Aorta (tissue), 5 donors: ENCODE results near the gene FANCC. TPM values are rescaled to one million over a fixed set of nuclear protein-coding genes. Genes with fewer than 3 reads are reported as not detected.
"Not testable (repeated sequence)": the region's sequence is repeated elsewhere in the genome, so short reads cannot be mapped to it uniquely, and the experiment has no call there.

Source experiments
- ATAC-seq: fragments of 200-7000 bp; cut with Tn5 transposase; one replicate; pipeline ENCODE4 v1.9.1; 2022; ENCODE audit warnings: moderate library complexity; ENCODE audit not compliant: low FRiP score
- DNase-seq, 2 donors: peaks; one replicate each; pipeline ENCODE4 v3.0.0-alpha.2; 2020
- H3K27ac ChIP-seq, 2 donors: one replicate each; pipeline ENCODE4 v1.5.1; 2013; ENCODE audit warnings: low read length in 2 of 2, mild to moderate bottlenecking in 2 of 2, moderate library complexity in 2 of 2, control low read depth in 1 of 2, inconsistent platforms in 1 of 2, low read depth in 1 of 2
- H3K27me3 ChIP-seq, 2 donors: one replicate each; pipeline ENCODE4 v1.6.1; 2013; ENCODE audit warnings: control low read depth in 1 of 2, low read length in 1 of 2, mild to moderate bottlenecking in 1 of 2, moderate library complexity in 1 of 2; ENCODE audit not compliant: insufficient read depth in 2 of 2, control insufficient read depth in 1 of 2
- H3K36me3 ChIP-seq, 2 donors: one replicate each; pipeline ENCODE4 v1.6.1; 2013; ENCODE audit warnings: control low read depth in 1 of 2, low read length in 1 of 2, mild to moderate bottlenecking in 1 of 2; ENCODE audit not compliant: insufficient read depth in 2 of 2, control insufficient read depth in 1 of 2
- H3K4me1 ChIP-seq, 2 donors: one replicate each; pipeline ENCODE4 v1.6.1; 2013; ENCODE audit warnings: low read length in 2 of 2, control low read depth in 1 of 2, mild to moderate bottlenecking in 1 of 2, moderate library complexity in 1 of 2; ENCODE audit not compliant: insufficient read depth in 2 of 2, control insufficient read depth in 1 of 2
- H3K4me3 ChIP-seq, 2 donors: one replicate each; pipeline ENCODE4 v1.5.1; 2013; ENCODE audit warnings: low read length in 2 of 2, control low read depth in 1 of 2, mild to moderate bottlenecking in 1 of 2
- H3K9me3 ChIP-seq: one replicate; pipeline ENCODE4 v1.6.1; 2013; ENCODE audit warnings: mild to moderate bottlenecking, low read length; ENCODE audit not compliant: control insufficient read depth
- WGBS, 2 donors: extraction: QIAGEN DNeasy Blood & Tissue Kit; methylation state at CpG; one replicate each; pipeline ENCODE4 v1.1.7; 2013; 5-methylcytosine and 5-hydroxymethylcytosine counted together
- intact Hi-C, 2 donors: fragments of 100-400 bp; cut with DNase I; formaldehyde crosslinking; loops; one replicate each; pipeline versions ENCODE4 v1.14.2 to v1.15.0; 2022
- polyA plus RNA-seq, 2 donors: library from polyadenylated mRNA; stranded (reverse); fragments of 200-250 nt; gene quantifications; one replicate each; pipeline ENCODE4 v1.2.3, GENCODE V29; 2013
- total RNA-seq, 2 donors: library from RNA; stranded (reverse); fragmentation: NEBNext Ultra II Directional; extraction: Animal tissue kit (Norgen Biotek cat#: 25700); gene quantifications; one replicate each; pipeline ENCODE4 v1.2.1, GENCODE V29; 2021
- donor health status: healthy with polysubstance abuse.
- donor health status: Bipolar disorder and iron deficiency.
- donor health status: DM: no; HTN: no; CAD: no.
- donor health status: DM: no; HTN: no; CAD: no.
- donor health status: DM: yes; HTN: yes; CAD: no.

Gene FANCC
- total and polyA plus RNA-seq, 4 donors = 1.5 to 10.9 (median 5.8) TPM

DNA sequence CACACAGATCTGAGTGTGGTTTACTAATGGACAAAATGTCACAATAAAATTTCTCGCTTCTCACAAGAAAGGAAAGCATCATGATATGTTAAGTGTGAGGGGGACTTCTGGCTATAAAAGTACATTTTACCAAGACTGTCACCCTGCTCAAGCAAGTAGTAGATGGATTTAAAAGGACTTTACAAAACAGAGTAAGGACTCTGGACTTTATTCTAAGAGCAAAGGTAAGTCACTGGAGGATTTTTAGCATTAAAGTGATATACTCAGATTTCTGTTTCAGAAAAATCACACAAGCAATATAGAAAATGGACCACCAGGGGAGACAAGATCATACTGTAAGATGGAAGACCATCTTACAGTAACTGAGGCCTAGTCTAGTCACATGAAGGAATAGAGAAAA lies 19.7 kb downstream of the FANCC start:
- no peak for DNase-seq
- Histone ChIP-seq H3K36me3 (no peaks in the 10 kb centered on the region), H3K4me3 (no peak overlapping the region), H3K27me3 (no peaks in the 10 kb centered on the region), H3K4me1 (no peaks in the 10 kb centered on the region), H3K27ac (no peak overlapping the region), H3K9me3 (no peaks in the 10 kb centered on the region)
- intact Hi-C loops = no loop called here
- WGBS, 2 donors = 94 to 98% methylated on average over 1 of the region's 1 CpG
- ATAC-seq = no peak

DNA sequence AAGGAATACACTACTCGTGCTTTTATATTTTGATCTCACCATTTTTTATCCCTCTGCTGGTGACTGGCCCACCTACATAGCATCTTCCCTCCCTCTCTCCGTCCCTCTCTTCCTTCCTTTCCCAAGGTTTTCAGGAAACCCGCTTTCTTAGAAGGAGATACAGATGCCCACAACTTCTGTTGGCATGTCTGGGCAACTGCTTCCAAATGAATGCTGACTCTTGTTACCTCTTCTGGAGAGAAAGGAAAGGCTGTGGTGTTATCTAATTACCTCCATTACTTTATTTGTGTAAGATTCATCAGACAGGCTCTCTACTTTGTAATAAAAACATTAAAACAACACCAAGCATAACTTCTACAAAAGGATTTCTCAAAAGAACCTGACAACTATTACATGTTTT lies 20.2 kb downstream of the FANCC start:
- no peaks in the 10 kb centered on the region for H3K4me1 ChIP-seq
- H3K4me3 ChIP-seq = no peak overlapping the region
- 88 to 93% methylated on average over 3 of the region's 3 CpGs for WGBS, 2 donors
- ATAC-seq (no peak), DNase-seq (no peak)
- H3K27me3 ChIP-seq = no peaks in the 10 kb centered on the region
- no peak overlapping the region for H3K27ac ChIP-seq
- intact Hi-C loops = no loop called here
- no peaks in the 10 kb centered on the region for H3K9me3 ChIP-seq
- no peaks in the 10 kb centered on the region for H3K36me3 ChIP-seq

DNA sequence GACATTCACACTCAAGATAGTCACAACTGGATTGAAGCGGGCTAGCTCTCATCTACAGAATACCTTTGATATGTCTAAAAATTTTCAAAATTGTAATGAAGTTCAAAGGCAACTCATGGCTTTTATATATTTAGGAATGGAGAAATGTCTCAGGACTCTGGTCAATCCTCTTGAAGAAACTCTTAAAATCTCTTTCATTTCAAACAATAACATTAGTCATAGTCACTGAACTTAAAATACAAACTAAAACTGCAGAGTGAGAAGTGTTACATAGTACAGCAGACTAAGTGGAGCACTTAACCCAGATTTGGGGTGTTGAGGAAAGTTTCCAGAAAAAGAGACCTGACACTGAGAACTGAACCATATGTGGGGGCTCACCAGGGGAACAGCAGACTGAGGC lies 20.7 kb downstream of the FANCC start:
- intact Hi-C loops = no loop called here
- 97 to 98% methylated on average over 1 of the region's 1 CpG for WGBS, 2 donors
- DNase-seq = no peak

DNA sequence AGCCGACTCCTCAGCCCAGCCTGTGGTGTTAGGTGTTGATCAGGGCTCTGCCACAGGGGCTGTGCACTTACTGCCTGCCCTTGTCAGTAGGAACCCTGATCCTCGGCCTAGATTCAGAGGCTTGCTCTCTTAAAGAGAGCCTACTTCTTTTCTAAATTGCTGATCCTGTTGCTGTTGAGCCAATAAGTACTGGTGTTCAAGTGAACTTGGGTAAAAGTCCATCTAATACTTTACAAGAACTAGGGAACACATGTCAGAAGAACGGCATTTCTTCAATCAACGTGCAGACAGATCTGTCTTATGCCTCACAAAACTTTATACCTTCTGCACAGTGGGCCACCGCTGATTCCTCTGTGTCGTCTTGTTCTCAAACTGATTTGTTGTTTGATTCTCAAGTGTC lies 24.2 kb downstream of the FANCC start:
- H3K27me3 ChIP-seq, H3K9me3 ChIP-seq, ATAC-seq, H3K4me1 ChIP-seq, intact Hi-C loops, DNase-seq, H3K4me3 ChIP-seq, H3K27ac ChIP-seq, H3K36me3 ChIP-seq: not testable (repeated sequence)
- WGBS, 2 donors = 93 to 94% methylated on average over 6 of the region's 6 CpGs

More for the DNA sequence above, 20.7 kb downstream of the FANCC start:
- no peak overlapping the region for H3K27ac ChIP-seq
- ATAC-seq = no peak
- H3K36me3 ChIP-seq = no peaks in the 10 kb centered on the region
- no peak overlapping the region for H3K4me3 ChIP-seq
- H3K27me3 ChIP-seq = no peaks in the 10 kb centered on the region
- no peaks in the 10 kb centered on the region for H3K9me3 ChIP-seq
- no peaks in the 10 kb centered on the region for H3K4me1 ChIP-seq

DNA sequence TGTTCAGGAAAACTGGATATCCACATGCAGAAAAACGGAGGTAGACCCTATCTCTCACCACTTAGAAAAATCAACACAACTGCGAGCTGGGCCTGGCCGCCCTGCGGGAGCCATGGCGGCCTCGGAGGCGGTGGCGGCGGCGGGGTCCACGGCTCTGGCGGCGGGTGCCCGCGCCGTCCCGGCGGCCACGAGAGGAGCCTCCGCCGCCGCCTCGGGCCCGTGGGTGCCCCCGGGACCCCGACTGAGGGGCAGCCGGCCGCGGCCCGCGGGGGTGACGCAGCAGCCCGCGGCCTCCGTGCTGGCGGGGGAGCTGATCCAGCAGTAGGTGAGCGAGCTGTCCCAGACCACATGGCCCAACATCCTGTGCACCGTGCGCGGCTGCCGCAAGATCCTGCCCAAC lies 25.3 kb downstream of the FANCC start:
- H3K27ac ChIP-seq = no peak overlapping the region
- ATAC-seq = no peak
- intact Hi-C loops = no loop called here
- H3K27me3 ChIP-seq = no peaks in the 10 kb centered on the region
- no peak overlapping the region for H3K4me3 ChIP-seq
- H3K9me3 ChIP-seq = no peaks in the 10 kb centered on the region
- no peaks in the 10 kb centered on the region for H3K36me3 ChIP-seq
- WGBS, 2 donors = 96 to 97% methylated on average over 41 of the region's 41 CpGs
- H3K4me1 ChIP-seq = no peaks in the 10 kb centered on the region
- no peak for DNase-seq

DNA sequence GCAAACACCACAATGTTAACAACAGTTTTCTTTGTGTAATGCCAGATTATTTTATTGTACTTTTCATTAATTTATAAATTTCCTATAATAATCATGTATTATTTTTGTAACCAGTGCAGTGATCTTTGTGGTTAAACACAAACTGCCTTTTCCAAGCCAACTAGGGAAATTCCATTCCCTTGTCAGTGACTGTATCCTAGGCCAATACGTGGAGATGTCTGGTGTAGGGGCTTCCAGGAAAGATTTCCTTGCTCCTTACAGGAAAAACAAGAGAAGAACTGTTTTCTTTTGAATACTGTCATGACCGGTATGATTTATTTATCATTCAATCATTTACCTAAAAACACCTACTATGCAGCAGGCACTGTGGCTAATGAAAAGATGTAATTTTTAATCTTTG lies 31.4 kb downstream of the FANCC start:
- H3K4me3 ChIP-seq = no peak overlapping the region
- 39 to 44% methylated on average over 2 of the region's 2 CpGs for WGBS, 2 donors
- no peak overlapping the region for H3K27ac ChIP-seq
- DNase-seq (no peak), ATAC-seq (no peak)
- H3K4me1 ChIP-seq = no peaks in the 10 kb centered on the region
- peaks cover 2% of the 10 kb centered on the region for H3K9me3 ChIP-seq
- no peaks in the 10 kb centered on the region for H3K36me3 ChIP-seq
- intact Hi-C loops = no loop called here
- no peaks in the 10 kb centered on the region for H3K27me3 ChIP-seq

DNA sequence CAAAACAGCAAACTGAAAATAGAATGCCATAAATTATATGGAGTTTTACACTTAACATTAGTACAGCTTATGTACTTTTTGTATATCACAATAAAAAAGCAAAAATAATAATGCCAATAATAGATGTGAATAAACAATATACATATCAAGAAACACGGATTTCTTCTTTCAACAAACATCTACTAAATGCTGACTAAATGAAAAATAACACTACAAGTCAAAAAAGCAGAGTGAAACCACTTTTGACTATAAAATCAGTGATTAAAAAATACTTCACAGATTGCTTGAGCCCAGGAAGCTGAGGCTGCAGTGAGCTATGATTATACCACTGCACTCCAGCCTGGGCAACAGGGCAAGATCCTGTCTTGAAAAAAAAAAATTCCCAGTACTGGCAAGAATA lies 32.2 kb downstream of the FANCC start:
- intact Hi-C loops = no loop called here
- ATAC-seq (no peak), DNase-seq (no peak)
- no peak overlapping the region for H3K27ac ChIP-seq
- no peaks in the 10 kb centered on the region for H3K27me3 ChIP-seq
- no peaks in the 10 kb centered on the region for H3K4me1 ChIP-seq
- no peak overlapping the region for H3K4me3 ChIP-seq
- peaks cover 2% of the 10 kb centered on the region for H3K9me3 ChIP-seq
- WGBS, 2 donors = 34 to 45% methylated on average over 1 of the region's 1 CpG
- no peaks in the 10 kb centered on the region for H3K36me3 ChIP-seq

DNA sequence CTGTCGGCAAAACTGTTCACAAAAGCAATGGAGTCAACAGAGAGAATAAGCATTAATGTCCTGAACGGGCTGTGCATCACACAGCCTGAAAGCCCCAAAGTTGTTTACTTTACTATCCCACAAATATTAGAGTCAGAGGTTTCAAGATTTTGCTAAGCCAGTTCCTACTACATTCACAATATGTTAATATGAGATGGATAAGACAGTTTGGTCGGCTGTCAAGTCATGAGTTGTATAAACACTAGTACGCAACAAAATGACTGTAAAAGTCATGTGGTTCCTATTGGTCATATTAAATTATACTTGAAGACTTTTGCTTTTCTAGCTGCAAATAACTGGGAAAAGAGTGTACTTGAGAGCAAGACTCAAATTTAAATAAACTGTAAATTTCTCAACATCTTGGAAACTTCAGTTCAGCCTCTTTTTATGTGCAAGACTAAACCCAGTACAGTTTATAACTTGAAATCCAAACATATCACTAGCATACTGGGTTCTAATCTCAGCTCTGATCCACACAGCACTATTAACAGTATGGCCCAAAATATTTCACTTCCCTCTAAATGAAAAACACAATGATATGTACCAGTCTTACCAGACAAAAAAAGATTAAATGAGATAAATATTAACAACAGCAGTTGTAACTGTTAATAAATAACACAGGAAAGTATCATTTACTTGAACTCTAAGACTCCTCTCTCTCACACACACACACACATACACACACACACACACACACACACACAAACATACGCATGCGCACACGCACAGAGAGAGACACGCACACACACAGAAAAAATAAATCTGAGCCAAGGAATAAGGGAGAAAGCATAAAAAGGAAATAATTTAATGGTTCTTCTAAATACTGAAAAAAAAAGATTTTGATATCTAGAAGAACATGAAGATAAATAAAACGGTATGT lies 33.1 kb downstream of the FANCC start:
- ATAC-seq (no peak), DNase-seq (no peak)
- intact Hi-C loops = no loop called here
- H3K9me3 ChIP-seq = peaks cover 2% of the 10 kb centered on the region
- H3K27ac ChIP-seq = no peak overlapping the region
- H3K4me3 ChIP-seq = no peak overlapping the region
- H3K4me1 ChIP-seq = no peaks in the 10 kb centered on the region
- no peaks in the 10 kb centered on the region for H3K36me3 ChIP-seq
- WGBS, 2 donors = 78 to 81% methylated on average over 9 of the region's 9 CpGs
- H3K27me3 ChIP-seq = no peaks in the 10 kb centered on the region

DNA sequence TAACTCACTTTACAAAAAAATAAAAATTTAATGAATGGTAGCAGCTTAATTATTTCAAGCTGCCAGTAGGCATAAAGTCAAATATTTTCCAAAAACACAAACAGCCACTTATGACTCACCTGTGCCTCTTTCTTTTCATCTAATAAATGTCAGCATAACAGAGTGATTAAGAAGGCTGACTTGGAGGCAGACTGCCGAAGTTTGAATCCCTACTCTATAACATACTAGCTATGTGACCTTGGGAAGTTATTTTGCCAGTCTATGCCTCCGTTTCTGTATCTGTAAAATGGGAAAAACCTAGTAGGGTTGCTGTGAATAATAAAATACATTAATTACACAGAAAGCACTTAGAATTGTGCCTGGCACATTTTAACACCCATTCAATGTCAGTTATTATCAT lies 33.8 kb downstream of the FANCC start:
- 93% methylated on average over 2 of the region's 2 CpGs for WGBS, 2 donors
- Histone ChIP-seq H3K4me3 (no peak overlapping the region), H3K4me1 (no peaks in the 10 kb centered on the region), H3K27me3 (no peaks in the 10 kb centered on the region), H3K36me3 (no peaks in the 10 kb centered on the region), H3K9me3 (peaks cover 2% of the 10 kb centered on the region), H3K27ac (no peak overlapping the region)
- ATAC-seq (no peak), DNase-seq (no peak)
- intact Hi-C loops = no loop called here
